Measurements from ENCODE around the gene MMP14.

Gene MMP14

GRCh38 chr14:22842211-22843122 lies 6.1 kb downstream of the MMP14 start:
- TF ChIP-seq REST (IDR thresholded peaks at IDR 0.05; ENCODE audit: insufficient read depth in 1 of 2, low read depth in 2 of 2, low read length in 2 of 2) = no peak
- no peak for TF ChIP-seq POLR2AphosphoS5 (IDR thresholded peaks at IDR 0.05; ENCODE audit: low read depth, low read length)
- TF ChIP-seq FOXP2 (optimal IDR thresholded peaks at IDR 0.05; ENCODE audit: borderline replicate concordance, extremely low read depth, extremely low read length, insufficient read depth) = no peak
- TF ChIP-seq SIN3A (IDR thresholded peaks at IDR 0.05; ENCODE audit: borderline replicate concordance, insufficient read depth, low read length) = no peak

- TF ChIP-seq SIN3A (IDR thresholded peaks at IDR 0.05; ENCODE audit: borderline replicate concordance, insufficient read depth, low read length) = no peak
Measured at GRCh38 chr14:22843123-22843925, 6.9 kb downstream of the MMP14 start.

- TF ChIP-seq TAF1 (IDR thresholded peaks at IDR 0.05; ENCODE audit: borderline replicate concordance, insufficient read depth, low read length) = no peak
- no peak for TF ChIP-seq FOXP2 (optimal IDR thresholded peaks at IDR 0.05; ENCODE audit: borderline replicate concordance, extremely low read depth, extremely low read length, insufficient read depth)
- TF ChIP-seq SIN3A (IDR thresholded peaks at IDR 0.05; ENCODE audit: borderline replicate concordance, insufficient read depth, low read length) = no peak
- no peak for TF ChIP-seq POLR2AphosphoS5 (IDR thresholded peaks at IDR 0.05; ENCODE audit: low read depth, low read length)
- no peak for TF ChIP-seq REST (IDR thresholded peaks at IDR 0.05; ENCODE audit: insufficient read depth in 1 of 2, low read depth in 2 of 2, low read length in 2 of 2)
Measured at GRCh38 chr14:22844221-22845102, 8.1 kb downstream of the MMP14 start.

GRCh38 chr14:22845103-22845394 lies 8.7 kb downstream of the MMP14 start:
- TF ChIP-seq POLR2AphosphoS5 (IDR thresholded peaks at IDR 0.05; ENCODE audit: low read depth, low read length) (no peak), REST (IDR thresholded peaks at IDR 0.05; ENCODE audit: insufficient read depth in 1 of 2, low read depth in 2 of 2, low read length in 2 of 2) (no peak), TAF1 (IDR thresholded peaks at IDR 0.05; ENCODE audit: borderline replicate concordance, insufficient read depth, low read length) (no peak)

GRCh38 chr14:22845821-22846625 lies 9.6 kb downstream of the MMP14 start:
- no peak for TF ChIP-seq FOXP2 (optimal IDR thresholded peaks at IDR 0.05; ENCODE audit: borderline replicate concordance, extremely low read depth, extremely low read length, insufficient read depth)
- no peak for TF ChIP-seq SIN3A (IDR thresholded peaks at IDR 0.05; ENCODE audit: borderline replicate concordance, insufficient read depth, low read length)
- TF ChIP-seq REST (IDR thresholded peaks at IDR 0.05; ENCODE audit: insufficient read depth in 1 of 2, low read depth in 2 of 2, low read length in 2 of 2) = no peak
- TF ChIP-seq TAF1 (IDR thresholded peaks at IDR 0.05; ENCODE audit: borderline replicate concordance, insufficient read depth, low read length) = no peak
- TF ChIP-seq POLR2AphosphoS5 (IDR thresholded peaks at IDR 0.05; ENCODE audit: low read depth, low read length) = no peak

Measured in PFSK-1 (cell line).